K562 (cell line): ENCODE measurements around the gene KIAA0825. TPM values are rescaled to one million over a fixed set of nuclear protein-coding genes. Genes with fewer than 3 reads are reported as not detected.

ENCODE experiments used
- ARID1B ChIP-seq: fragments of 450-650 bp; IDR thresholded peaks from 2 replicates; pipeline ENCODE4 v1.6.1; 2016; ENCODE audit warnings: antibody characterized with exemption, mild to moderate bottlenecking, inconsistent platforms
- CCNT2 ChIP-seq: IDR thresholded peaks from 2 replicates; pipeline ENCODE4 v1.6.1; 2011; ENCODE audit warnings: borderline replicate concordance, low read depth, mild to moderate bottlenecking, moderate library complexity, mixed read lengths, low read length; ENCODE audit not compliant: insufficient read length; ENCODE audit errors: extremely low read depth
- CTBP1 ChIP-seq: fragments of 450-650 bp; IDR thresholded peaks from 2 replicates; pipeline ENCODE4 v1.6.1; 2016; ENCODE audit warnings: borderline replicate concordance
- FOXM1 ChIP-seq, 2 experiments: fragments of 450-650 bp in 1 of 2; sonication (generic) in 1 of 2; formaldehyde crosslinking in 1 of 2; IDR thresholded peaks; 2 replicates each; pipeline versions ENCODE4 v1.6.1 to v1.9.0; 2017 to 2022; ENCODE audit warnings: low read depth in 2 of 2, mild to moderate bottlenecking in 2 of 2, missing genetic modification reagents in 1 of 2, moderate library complexity in 1 of 2
- HDAC6 ChIP-seq: IDR thresholded peaks from 2 replicates; pipeline ENCODE4 v1.6.1; 2012; ENCODE audit warnings: low read depth, mild to moderate bottlenecking, control low read depth, inconsistent platforms, low read length, moderate library complexity
- L3MBTL2 ChIP-seq: fragments of 450-650 bp; IDR thresholded peaks from 2 replicates; pipeline ENCODE4 v1.6.1; 2016; ENCODE audit warnings: mild to moderate bottlenecking, moderate library complexity
- LCOR ChIP-seq: sonication (generic); formaldehyde crosslinking; IDR thresholded peaks from 2 replicates; pipeline ENCODE4 v1.8.0; 2022; ENCODE audit warnings: mild to moderate bottlenecking, missing genetic modification reagents
- MAFK ChIP-seq: IDR thresholded peaks from 2 replicates; pipeline ENCODE4 v1.6.1; 2011; ENCODE audit warnings: low read length, improper control_type of control experiment
- MECOM ChIP-seq: fragments of 250-450 bp; sonication (Bioruptor Pico); IDR thresholded peaks from 2 replicates; pipeline ENCODE4 v1.8.0; 2022; ENCODE audit warnings: inconsistent platforms
- NCOA2 ChIP-seq, 2 experiments: fragments of 450-650 bp; IDR thresholded peaks; 2 replicates each; pipeline ENCODE4 v1.6.1; 2018; ENCODE audit warnings: mild to moderate bottlenecking in 2 of 2, moderate library complexity in 1 of 2; ENCODE audit not compliant: partially characterized antibody in 2 of 2
- RFX1 ChIP-seq: fragments of 450-650 bp; IDR thresholded peaks from 2 replicates; pipeline ENCODE4 v1.6.1; 2016; ENCODE audit warnings: mild to moderate bottlenecking, moderate library complexity
- SFPQ ChIP-seq: fragments of 200-400 bp; formaldehyde crosslinking; IDR thresholded peaks from 2 replicates; pipeline ENCODE4 v1.6.1; 2017; ENCODE audit warnings: mild to moderate bottlenecking, low read depth, low read length, moderate library complexity
- THRAP3 ChIP-seq: fragments of 450-650 bp; IDR thresholded peaks from 2 replicates; pipeline ENCODE4 v1.6.1; 2016; ENCODE audit warnings: mild to moderate bottlenecking, inconsistent platforms, borderline replicate concordance
- ZBTB26 ChIP-seq: fragments of 450-650 bp; formaldehyde crosslinking; IDR thresholded peaks from 2 replicates; pipeline ENCODE4 v1.4.0; 2022; ENCODE audit warnings: missing genetic modification characterization
- ZNF274 ChIP-seq: IDR thresholded peaks from 2 replicates; pipeline ENCODE4 v1.6.1; 2011; ENCODE audit warnings: low read depth, mild to moderate bottlenecking, low read length, moderate library complexity, borderline replicate concordance
- ZNF3 ChIP-seq: fragments of 250-450 bp; sonication (Bioruptor Pico); IDR thresholded peaks from 2 replicates; pipeline ENCODE4 v1.5.0; 2021; ENCODE audit warnings: mild to moderate bottlenecking, moderate library complexity
- ZNF407 ChIP-seq: fragments of 450-650 bp; IDR thresholded peaks from 2 replicates; pipeline ENCODE4 v1.6.1; 2016; ENCODE audit warnings: low read depth
- ZNF830 ChIP-seq: fragments of 250-450 bp; sonication (Bioruptor Pico); IDR thresholded peaks from 2 replicates; pipeline ENCODE4 v1.5.0; 2021; ENCODE audit warnings: mild to moderate bottlenecking
- polyA plus RNA-seq, 8 experiments: library from polyadenylated mRNA; depleted of rRNA in 4 of 8; stranded (reverse) in 5 of 8; unstranded in 3 of 8; fragments of >200 nt; fragmentation: Nextera tagmentation in 2 of 8; fragmentation: Illumina TruSeq in 1 of 8; extraction: Ambion mirVana in 2 of 8; extraction: Trizol in 1 of 8; gene quantifications; 2 replicates each; pipeline versions ENCODE4 v1.2.1 to v1.2.3, GENCODE V29; 2011 to 2014; ENCODE audit warnings: inconsistent platforms in 1 of 8, missing spikeins in 1 of 8
- total RNA-seq, 7 experiments: library from RNA; depleted of rRNA in 6 of 7; stranded (reverse); fragments of >200 nt in 6 of 7; fragmentation: Illumina TruSeq in 2 of 7; extraction: Trizol in 2 of 7; gene quantifications; 2 replicates each; pipeline versions ENCODE4 v1.2.1 to v1.2.3, GENCODE V29; 2011 to 2021; ENCODE audit warnings: low replicate concordance in 1 of 7

Gene KIAA0825
- total and polyA plus RNA-seq, 9 of the 15 experiments (the other 6 are each of a cell fraction or from before 2014, with no cell fraction given), result 0.05 to 0.36 (median 0.16) TPM; not detected in 1

- TF ChIP-seq FOXM1 (IDR thresholded peaks at IDR 0.05; ENCODE audit: low read depth) (no peak), FOXM1 (CRISPR knock-in tag; IDR thresholded peaks at IDR 0.05; ENCODE audit: low read depth) (0 out of 2 replicates have a peak, but pooled peaks have one; percentile 36), MECOM (CRISPR knock-in tag) (no peak), LCOR (CRISPR knock-in tag) (peak; percentile 67), ZBTB26 (CRISPR knock-in tag) (no peak), L3MBTL2 (0 out of 2 replicates have a peak, but pooled peaks have one; percentile 14), NCOA2 (IDR thresholded peaks at IDR 0.05; ENCODE audit: partially characterized antibody in 2 of 2) (no peak), CTBP1 (no peak), SFPQ (no peak), ZNF407 (0 out of 2 replicates have a peak, but pooled peaks have one; percentile 31), ZNF274 (no peak), ARID1B (peak; percentile 20; the same call in 1 of the 2 replicates), CCNT2 (peak; percentile 8), ZNF830 (CRISPR knock-in tag) (no peak), THRAP3 (no peak), RFX1 (no peak), ZNF3 (CRISPR knock-in tag) (no peak), HDAC6 (no peak), MAFK (no peak)
Observed at GRCh38 chr5:94618029-94618492, 343 bp downstream of the KIAA0825 start (continued).
